Measurements from ENCODE around the gene IARS1.

The IARS1 gene

DNA sequence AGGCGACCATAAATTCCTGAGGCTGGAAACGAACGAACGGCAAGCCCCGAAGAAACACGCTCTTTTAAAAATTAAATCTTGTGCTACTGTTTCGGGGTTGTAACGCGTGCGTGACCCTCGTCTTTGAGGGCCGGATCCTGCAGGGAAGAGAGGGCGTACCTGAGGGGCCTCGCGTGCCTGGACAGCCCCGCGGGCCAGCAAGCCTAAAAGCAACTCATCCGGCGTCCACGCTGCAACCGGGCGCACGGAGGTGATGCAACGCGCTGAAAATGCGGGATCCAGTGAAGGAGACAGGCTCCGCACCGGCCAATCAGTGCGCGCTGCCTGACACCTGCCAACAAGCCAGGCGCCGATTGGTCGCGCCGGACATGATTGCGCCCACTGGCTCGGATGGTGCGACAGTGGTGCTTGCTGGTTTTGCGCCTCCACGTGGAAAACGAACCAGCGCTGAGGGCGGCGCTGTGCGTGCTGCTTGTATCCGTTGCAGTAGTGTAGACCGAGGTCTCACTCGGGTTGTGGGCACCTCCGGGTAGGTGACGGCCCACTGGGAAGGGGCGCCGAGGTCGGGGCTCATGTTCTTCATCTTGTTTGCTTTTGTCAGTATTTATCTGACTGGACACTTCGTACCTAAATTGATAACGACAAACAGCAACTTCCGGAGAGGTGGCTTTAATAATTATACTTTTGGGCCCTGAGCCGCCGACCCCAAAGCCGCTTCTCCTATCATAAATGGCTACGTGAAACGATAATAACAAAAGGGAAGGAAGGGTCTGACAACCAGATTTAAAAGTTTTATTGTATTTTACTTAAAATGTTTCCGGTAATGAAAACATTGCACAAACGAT lies at the start of gene IARS1:
Gene IARS1, minus strand, starts transcription at position 246 of the 845 bp plus-strand sequence. CDS start 4,278 bp downstream, outside the sequence.
- DNase-seq (ENCODE audit: low read depth in 2 of 2) = peak; percentile 97

DNA sequence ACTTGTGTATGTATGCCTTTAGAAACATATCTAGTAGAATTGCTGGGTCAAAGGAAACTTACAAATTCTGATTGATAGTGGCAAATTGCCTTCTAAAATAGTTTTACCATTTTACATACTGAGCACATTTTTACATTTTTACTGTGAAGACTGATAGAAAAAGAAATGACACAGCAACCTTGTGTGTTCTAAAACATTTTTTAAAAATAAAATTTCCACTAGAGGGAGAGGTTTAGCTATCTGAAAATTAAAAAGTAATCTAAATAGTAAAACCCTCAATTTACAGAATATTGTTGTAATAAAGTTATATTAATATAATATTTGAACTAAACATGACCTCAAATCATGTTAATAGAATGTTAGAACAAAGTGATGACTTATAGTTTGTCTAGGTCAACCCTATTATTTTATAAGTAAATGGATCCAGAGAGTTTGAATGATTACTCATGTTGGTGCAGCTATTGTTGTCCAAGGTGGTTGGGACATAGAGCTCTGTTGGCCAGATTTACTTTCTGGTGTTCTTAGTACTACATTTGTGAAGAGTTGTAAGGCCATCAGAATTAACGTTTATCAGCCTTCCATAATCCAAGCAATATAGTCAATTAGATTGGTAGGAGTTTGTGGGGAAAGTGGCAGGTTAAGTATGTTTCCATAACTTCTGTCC lies 49.5 kb upstream of the IARS1 start:
- DNase-seq (ENCODE audit: low read depth in 2 of 2) = no peak

DNA sequence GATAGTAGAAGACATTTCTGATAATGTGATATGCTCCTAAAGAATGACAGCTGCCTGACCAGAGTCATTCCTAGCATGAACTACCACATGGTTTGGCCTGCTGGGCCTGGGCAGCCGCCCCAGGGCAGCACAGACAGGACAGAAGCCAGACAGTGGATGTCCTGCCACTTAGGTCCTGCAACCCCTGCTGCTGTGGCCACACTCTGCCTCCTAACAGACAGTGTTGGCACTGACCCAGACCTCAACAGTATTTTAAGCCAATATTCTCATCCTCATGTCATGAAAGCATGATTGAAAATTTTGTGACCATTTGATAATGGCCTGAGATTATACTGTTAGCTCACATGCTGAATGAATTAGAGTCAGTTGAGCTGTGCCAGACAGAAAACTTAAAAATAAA lies 48.1 kb upstream of the IARS1 start:
- no peak for DNase-seq (ENCODE audit: low read depth in 2 of 2)

DNA sequence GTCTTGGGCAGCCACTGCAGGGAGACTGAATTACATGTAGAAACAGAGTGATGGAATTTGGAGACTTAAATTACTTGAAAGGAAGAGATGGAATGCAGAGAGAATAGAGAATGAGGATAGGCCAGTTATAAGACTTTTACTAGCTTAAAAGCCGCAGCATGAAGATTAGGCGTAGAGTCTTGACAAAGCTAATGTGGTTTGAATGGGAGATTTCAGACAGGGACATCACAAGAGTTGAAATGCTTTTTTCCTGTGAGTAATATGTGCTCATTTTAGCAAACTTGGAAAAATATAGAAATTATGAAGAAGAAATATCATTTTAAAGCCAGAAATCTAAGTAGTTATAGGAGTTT lies 39.8 kb upstream of the IARS1 start:
- no peak for DNase-seq (ENCODE audit: low read depth in 2 of 2)

DNA sequence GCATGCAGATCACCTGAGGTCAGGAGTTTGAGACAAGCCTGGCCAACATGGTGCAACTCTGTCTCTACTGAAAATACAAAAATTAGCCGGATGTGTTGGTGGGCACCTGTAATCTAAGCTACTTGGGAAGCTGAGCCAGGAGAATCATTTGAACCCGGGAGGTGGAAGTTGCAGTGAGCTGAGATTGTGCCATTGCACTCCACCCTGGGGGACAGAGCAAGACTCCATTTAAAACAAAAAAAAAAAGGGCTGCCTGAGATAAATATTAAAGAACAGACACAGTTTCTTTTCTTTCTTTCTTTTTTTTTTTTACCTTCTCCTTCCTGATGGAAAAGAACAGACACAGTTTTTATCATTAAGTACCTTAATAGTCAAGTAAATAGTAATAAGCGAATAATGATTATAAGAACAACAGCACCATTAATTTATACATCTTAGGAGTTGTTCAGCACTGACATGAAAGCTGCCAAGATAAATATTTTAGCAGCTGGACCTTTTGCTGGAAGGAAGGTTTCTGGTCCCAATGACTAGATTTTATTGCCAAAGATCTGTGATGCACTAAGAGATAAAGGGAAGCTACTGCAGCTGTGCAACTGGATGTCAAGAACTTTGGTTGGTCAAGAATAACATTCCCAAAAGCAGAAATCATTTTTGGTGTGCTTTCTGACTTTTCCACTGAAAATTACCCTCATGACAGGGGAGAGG lies 39.2 kb upstream of the IARS1 start:
- no peak for DNase-seq (ENCODE audit: low read depth in 2 of 2)

DNA sequence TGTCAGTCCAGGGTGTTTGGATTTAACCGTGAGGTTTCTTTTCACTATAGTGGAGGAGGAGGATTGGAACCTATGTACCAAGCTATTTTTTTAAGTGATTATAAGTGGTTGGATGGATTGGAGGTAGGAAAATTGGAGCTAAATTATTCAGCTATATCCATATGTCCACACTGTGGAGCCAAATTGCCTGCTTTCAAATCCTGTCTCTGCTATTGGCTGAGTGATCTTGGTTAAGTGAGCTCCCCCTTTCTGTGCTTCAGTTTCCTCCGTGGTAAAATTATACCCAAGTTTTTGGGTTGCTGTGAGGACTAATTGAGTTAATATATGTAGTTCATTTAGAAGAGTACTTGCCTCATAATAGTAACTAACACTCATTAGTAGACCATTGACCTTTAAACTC lies 34.7 kb upstream of the IARS1 start:
- peak; percentile 24 to 26 for DNase-seq (ENCODE audit: low read depth in 2 of 2)

DNA sequence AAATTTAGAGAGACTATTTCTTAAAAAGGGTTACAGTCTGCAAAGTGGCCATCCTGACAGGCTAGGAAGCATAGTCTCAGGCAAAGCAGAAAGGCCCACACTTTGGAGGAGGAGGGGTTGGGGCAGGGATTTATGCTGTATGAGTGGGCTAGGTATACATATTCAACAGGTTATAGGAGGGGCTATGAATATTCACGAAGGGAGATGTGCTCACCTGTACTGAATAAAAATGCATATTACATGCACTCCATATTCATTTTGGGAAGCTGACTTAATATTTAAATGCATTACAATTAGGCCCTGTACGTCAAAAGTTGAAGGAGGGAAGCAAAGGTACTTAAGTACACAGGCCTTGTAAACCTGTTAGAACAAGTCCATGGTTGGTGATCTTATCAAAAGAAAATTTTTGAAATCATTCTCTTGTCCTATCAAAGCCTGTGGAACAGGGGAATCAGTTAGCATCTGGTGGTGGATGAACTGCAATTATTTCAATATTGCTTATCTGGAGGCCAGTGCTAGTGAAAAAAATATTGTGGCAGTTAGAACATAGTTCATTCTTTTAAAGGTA lies 33.9 kb upstream of the IARS1 start:
- no peak for DNase-seq (ENCODE audit: low read depth in 2 of 2)

DNA sequence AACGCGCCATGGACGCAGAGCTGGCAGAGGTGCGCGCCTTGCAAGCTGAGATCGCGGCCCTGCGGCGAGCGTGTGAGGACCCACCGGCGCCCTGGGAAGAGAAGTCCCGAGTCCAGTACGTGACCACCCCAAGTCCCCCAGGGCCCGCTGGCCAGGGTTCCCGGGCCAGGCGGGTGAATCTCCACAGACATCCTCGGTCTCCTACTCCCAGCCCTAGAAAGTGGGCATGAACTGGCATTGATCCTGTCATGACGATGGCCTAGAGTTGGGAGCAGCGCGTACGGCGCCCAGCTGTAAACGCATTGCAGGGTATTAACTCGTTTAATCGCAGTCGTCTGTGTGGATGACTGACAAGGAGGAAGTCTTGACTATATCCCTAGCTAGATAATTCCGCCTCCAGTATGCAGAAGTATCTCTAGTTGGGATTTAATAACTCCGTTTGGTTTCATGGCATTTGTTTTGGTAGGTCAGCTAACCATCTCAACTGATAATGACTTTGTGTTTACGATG lies 32.5 kb upstream of the IARS1 start:
- DNase-seq (ENCODE audit: low read depth in 2 of 2) = no peak

DNA sequence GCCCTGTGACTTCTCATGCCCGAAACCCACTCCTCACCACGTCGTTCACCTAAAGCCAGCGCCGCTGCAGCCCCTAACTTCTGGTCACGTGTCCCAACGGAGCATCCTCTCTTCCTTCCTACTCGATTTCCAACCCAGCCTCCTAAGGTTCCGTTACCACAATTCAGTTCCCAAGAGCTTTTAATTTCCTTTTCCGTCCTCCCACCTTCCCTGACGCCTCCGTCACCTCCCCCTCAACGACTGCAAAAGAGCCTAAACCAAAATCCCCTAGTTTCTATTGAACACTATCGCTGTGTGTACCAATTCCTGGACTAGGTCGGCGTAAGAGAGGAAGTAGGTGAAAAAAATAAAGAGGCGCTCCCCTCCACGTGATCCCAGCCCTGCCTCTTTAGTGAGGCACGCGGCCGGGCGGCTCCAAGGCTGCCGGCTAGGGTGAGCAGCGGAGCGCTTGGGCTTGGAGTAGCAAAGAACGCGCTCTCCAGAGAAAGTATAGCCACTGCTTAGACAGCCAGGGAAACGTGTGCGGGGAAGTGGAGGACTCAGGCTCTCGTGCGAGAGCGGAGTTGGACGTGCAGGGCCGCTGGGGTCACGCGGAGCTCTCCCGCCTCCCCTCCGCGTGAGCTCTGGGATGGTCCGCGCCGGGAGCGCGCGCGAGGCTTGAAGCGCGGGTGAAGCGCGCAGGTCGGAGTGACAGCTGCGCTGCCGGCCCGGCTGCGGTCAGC lies 31.9 kb upstream of the IARS1 start, which contains the start of the genes CENPP and NOL8:
Gene CENPP, plus strand, starts transcription at position 685 of the 722 bp plus-strand sequence.
Gene NOL8, minus strand, starts transcription at position 82 of the 722 bp plus-strand sequence. CDS start 1,189 bp downstream, outside the sequence.
- peak; percentile 71 to 74 for DNase-seq (ENCODE audit: low read depth in 2 of 2)

DNA sequence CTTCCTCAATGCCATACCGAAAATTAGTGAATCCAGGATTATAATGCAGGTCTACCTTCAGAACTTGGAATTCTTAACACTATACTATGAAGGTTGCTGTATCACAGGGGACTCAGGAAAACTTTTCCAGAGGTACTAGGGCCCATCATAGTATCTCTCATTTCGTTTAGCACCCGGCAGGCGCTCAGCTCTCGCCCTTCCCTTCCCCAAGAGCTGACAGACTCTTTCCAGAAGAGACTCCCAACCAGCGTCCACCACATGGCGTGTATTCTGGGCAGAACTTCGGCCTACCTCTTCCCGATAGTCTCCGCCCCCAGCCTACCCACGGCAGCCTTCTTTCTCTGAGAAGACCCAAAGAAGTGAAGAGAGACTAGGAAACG lies 31.4 kb upstream of the IARS1 start:
- no peak for DNase-seq (ENCODE audit: low read depth in 2 of 2)

DNA sequence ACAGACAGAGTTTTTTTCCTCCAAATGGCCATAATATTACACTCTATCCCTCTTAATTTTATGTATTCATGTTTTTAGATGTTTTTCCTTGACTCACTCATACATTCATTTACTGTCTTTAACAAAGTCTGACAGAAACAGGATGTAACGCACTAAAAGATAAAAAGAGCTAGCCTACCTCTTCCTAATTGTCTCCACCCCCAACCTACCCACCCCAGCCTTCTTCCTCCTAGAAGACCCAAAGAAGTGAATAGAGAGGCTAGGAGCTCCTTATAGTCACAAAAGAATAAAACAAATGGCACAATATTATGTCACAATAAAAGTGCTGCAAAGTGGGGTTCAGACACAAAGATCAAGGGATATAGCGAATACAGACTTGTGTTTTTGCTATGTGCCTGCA lies 30.9 kb upstream of the IARS1 start:
- DNase-seq (ENCODE audit: low read depth in 2 of 2) = no peak

DNA sequence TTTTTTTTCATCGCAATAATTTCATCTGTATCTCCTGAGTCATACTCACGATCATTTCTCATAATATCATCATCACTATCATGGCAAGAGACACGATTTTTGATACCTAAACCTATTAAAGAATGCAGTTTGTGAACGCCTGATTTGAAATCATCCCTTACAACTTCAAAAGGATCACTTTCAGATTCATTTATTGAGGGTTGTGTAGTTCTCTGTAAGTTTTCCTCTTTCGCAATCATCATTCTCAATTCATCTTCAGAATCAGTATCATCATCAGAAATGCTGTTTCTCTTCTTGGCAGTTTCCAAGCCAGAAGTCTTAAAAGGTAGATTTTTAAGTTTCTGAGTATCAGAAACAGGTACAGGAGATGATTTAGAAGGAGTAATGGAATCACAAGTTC lies 22.0 kb upstream of the IARS1 start:
- no peak for DNase-seq (ENCODE audit: low read depth in 2 of 2)

DNA sequence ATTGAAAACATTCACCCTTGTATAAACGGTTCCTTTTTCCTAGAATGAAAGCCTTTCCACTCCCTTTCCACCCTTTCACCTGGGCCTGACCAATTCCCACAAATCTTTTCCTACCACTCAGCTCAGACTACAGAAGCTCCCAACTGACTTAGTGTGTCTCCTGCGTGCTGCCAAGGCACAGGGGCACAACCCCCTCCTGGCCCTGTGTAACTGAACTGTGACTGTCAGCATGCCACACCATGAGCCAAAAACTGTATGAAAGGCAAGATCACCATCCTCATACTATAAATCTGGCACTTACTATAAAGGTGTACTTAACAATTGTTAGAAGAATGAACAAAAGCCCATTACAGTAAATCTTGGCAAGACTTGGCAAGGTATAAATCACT lies 20.1 kb upstream of the IARS1 start:
- no peak for DNase-seq (ENCODE audit: low read depth in 2 of 2)

DNA sequence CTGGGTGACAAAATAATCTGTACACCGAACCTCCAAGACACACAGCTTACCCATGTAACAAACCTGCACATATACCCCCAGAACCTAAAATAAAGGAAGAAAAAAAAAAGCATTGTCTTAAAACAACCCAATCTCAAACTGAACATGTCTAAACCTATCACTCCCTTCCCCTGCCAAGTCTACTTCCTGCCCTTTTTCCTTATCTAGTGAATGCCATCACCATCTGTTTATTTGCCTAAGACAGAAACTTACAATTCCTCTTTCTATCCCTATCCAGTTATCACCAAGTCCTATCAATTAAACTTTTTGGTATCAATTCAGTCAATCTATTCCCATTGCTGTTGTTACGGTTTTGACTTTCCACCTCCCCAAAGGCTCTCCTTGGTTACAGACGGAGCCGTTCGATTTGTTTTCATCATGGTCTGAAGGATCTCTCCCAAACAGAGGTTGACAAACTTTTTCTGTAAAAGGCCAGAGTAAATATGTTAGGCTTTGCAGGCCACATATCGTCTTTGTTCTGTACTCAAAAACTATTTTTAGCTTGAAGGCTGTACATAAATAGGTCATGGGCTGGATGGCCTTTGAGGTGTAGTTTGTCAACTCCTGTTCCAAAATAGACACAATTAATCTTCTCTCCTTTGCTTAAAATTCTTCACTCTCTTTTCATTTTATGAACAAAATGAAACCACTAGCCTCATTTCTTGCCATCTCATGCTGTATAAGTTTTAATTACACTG lies 19.6 kb upstream of the IARS1 start:
- DNase-seq (ENCODE audit: low read depth in 2 of 2) = no peak

DNA sequence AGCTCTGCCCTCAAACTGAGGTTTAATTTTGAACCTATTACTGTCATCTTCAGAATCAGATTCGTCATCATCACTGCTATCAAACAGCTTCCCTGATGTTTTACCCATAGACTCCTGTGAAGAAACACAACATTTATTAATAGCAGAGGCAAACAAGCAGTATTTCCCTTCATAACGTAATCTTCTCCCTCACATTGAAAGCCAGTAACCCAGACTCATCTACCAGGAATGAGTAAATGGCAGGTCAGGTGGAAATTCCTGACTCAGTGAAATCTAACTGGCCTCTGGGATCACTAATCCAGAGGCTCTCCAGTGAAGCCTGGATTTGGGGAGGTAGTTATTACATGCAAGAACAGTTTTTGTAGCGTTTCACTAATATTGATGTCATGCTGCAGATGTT lies 17.1 kb upstream of the IARS1 start:
- no peak for DNase-seq (ENCODE audit: low read depth in 2 of 2)

DNA sequence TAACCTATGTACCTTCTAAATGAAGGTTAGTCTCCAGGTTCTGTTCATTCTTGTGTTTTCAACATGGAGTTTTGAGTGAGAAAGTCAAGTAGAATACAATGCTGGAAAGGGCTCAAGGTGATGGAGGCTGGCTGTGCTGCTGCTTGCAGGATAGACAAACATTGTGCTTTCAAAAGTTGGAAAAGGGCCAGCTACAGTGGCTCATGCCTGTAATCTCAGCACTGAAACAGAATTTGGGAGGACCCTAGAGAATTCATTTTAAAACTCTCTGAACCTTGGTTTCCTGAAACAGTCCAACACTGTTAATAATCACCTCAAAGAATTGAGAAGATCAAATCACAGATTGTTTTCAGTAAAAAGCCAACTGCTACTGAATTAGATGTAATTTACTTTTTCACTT lies 15.4 kb upstream of the IARS1 start:
- no peak for DNase-seq (ENCODE audit: low read depth in 2 of 2)

DNA sequence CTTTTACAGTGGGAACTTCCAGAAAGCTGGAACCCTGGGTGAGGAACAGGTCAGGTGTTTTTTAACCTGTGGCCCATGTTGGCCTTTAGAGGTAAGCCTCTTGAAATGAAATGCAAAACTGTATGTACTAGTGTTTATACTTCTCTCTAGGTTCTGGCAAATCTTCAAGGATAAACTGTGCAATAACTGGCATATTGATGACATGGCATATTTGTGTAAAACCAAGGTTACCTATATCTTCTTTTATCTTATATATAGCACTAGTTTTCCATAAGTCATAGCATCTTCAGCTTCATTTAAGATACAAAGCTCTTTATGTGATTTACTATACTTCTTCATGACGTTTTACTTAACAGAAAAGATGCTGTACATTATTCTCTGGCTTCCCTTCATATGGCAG lies 7.4 kb upstream of the IARS1 start:
- no peak for DNase-seq (ENCODE audit: low read depth in 2 of 2)

DNA sequence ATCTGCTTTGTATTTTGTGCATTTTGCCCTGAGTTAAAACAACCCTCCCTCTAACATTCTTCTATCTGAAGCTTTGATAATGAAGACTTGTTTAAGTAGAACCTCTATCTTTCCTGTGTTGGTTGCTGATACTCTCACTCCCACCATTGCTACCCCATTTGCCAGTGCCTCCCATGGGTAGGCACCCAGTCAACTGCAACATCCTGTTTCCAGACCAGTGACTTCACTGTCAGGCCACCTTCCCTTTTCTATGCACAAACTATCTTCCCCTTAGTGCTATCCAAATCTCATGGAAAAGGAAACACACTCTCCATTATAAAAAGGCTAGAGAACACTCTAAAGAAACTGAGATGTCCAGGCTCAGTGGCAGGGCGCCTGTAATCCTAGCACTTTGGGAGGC lies 5.6 kb upstream of the IARS1 start:
- DNase-seq (ENCODE audit: low read depth in 2 of 2) = no peak

DNA sequence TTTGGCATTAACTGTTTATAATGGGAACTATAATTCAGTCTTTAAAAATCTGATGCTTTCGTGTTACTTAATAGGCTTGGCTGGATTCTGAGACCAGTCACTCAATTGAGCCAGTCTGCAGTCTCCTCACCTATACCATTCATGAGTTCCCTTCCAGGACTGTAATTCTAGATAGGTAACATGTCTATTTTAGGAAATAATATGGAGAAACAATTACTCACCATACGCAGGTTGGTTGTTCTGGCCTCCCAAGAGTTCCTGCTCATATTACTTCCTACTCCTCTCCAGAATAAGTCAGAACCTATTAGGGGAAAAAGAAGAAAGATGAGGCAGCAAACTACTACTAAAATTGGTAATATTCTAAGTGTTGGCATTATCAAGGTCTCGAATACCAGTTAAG lies 4.5 kb upstream of the IARS1 start:
- no peak for DNase-seq (ENCODE audit: low read depth in 2 of 2)

DNA sequence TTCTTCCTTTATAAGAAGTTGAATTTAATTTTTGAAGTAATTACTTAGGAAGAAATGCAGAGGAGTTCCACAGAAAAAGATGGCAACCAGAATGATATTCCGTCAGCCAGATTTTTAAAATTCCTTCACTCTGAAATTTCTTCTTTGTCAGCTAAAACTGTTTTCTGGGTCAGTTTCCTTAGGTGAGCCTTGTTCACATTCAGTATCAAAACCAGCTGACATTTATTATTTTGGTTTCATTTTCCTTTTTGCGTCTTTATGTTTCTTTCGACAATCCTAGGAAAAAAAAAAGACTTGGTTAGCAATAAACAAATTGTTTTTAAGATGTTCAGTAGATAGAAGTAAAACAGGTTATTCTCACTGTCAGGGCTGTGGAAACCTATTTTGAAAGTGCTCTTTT lies 4.1 kb upstream of the IARS1 start:
- DNase-seq (ENCODE audit: low read depth in 2 of 2) = no peak

DNA sequence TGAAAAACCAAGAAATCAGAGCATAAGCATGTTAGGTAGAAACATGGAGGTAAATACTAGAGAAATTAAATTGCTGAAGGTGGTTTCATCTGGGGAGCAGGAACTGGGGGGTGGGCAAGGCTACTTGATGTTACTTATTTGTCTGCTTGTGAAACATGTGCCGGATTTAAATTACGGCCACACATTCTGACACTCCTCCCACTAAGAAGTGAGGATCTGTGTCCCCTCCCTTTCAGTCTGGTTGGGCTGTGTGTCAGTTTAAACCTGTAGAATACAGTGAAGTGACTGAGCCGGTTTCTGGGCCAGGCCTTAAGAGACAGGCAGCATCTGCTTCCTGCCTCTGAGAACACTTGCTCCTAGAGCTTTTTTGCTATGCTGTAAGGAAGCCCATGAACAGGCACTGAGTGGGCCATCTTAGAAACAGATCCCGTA lies 2.3 kb upstream of the IARS1 start:
- no peak for DNase-seq (ENCODE audit: low read depth in 2 of 2)
